Lower leg skin (tissue), 4 donors: ENCODE measurements around the gene DTL. TPM values are rescaled to one million over a fixed set of nuclear protein-coding genes. Genes with fewer than 3 reads are reported as not detected.

Experiments
- DNase-seq, 2 donors: peaks; one replicate each; pipeline ENCODE4 v3.0.0-alpha.2; 2019; ENCODE audit warnings: low spot score in 2 of 2
- H3K4me3 ChIP-seq: fragments of 200-600 bp; sonication (generic); 2 replicates; pipeline ENCODE4 v1.5.1; 2017; ENCODE audit warnings: mild to moderate bottlenecking, low read depth; ENCODE audit not compliant: poor library complexity, severe bottlenecking
- POLR2A ChIP-seq, 2 donors: fragments of 450-650 bp; IDR thresholded peaks; one replicate each; pipeline ENCODE4 v1.6.1; 2016 to 2017; ENCODE audit warnings: antibody characterized with exemption in 2 of 2, mild to moderate bottlenecking in 1 of 2, moderate library complexity in 1 of 2
- WGBS, 2 donors: methylation state at CpG; one replicate each; pipeline ENCODE4 v1.1.5; 2018; 5-methylcytosine and 5-hydroxymethylcytosine counted together
- intact Hi-C: fragments of 100-400 bp; cut with DNase I; formaldehyde crosslinking; loops from one replicate; pipeline ENCODE4 v1.15.0; 2023; ENCODE audit warnings: low total_unique reads
- total RNA-seq, 4 donors: library from RNA; depleted of rRNA; stranded (reverse); fragments of >200 nt; gene quantifications; one replicate each; pipeline ENCODE4 v1.1.0, GENCODE V29; 2016
- TF ChIP-seq, protein P1 (sequence below), 3 donors: fragments of 450-650 bp; IDR thresholded peaks; one replicate each; pipeline ENCODE4 v1.5.1; 2016; ENCODE audit warnings: antibody characterized with exemption in 3 of 3, mild to moderate bottlenecking in 3 of 3, moderate library complexity in 2 of 3

The DTL gene
- total RNA-seq, 4 donors from 2014 or later: 0.23 to 1.2 (median 0.90) TPM

GRCh38 chr1:212142883-212143530 is 107.5 kb downstream of the DTL start:
- 100% methylated on average over 2 of the region's 2 CpGs for WGBS, 2 donors
- TF ChIP-seq POLR2A (IDR thresholded peaks at IDR 0.05): no peak
- TF ChIP-seq, protein P1, sequence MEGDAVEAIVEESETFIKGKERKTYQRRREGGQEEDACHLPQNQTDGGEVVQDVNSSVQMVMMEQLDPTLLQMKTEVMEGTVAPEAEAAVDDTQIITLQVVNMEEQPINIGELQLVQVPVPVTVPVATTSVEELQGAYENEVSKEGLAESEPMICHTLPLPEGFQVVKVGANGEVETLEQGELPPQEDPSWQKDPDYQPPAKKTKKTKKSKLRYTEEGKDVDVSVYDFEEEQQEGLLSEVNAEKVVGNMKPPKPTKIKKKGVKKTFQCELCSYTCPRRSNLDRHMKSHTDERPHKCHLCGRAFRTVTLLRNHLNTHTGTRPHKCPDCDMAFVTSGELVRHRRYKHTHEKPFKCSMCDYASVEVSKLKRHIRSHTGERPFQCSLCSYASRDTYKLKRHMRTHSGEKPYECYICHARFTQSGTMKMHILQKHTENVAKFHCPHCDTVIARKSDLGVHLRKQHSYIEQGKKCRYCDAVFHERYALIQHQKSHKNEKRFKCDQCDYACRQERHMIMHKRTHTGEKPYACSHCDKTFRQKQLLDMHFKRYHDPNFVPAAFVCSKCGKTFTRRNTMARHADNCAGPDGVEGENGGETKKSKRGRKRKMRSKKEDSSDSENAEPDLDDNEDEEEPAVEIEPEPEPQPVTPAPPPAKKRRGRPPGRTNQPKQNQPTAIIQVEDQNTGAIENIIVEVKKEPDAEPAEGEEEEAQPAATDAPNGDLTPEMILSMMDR (IDR thresholded peaks at IDR 0.05): no peak
- DNase-seq: no peak
- intact Hi-C loops: no loop called here
- H3K4me3 ChIP-seq: no peak overlapping the region

GRCh38 chr1:212147581-212148033 is 112.1 kb downstream of the DTL start:
- no peak for DNase-seq
- intact Hi-C loops: no loop called here
- TF ChIP-seq, protein P1 (IDR thresholded peaks at IDR 0.05): no peak
- no peak for TF ChIP-seq POLR2A (IDR thresholded peaks at IDR 0.05)
- WGBS, 2 donors: 61 to 62% methylated on average over 7 of the region's 7 CpGs
- H3K4me3 ChIP-seq: no peak overlapping the region

GRCh38 chr1:212149566-212149965 is 114.0 kb downstream of the DTL start:
- H3K4me3 ChIP-seq: no peak overlapping the region
- DNase-seq: no peak
- TF ChIP-seq POLR2A (IDR thresholded peaks at IDR 0.05): no peak
- TF ChIP-seq, protein P1 (IDR thresholded peaks at IDR 0.05): no peak
- intact Hi-C loops: no loop called here
- 90 to 91% methylated on average over 4 of the region's 4 CpGs for WGBS, 2 donors

GRCh38 chr1:212152308-212152693 is 116.8 kb downstream of the DTL start:
- DNase-seq: no peak
- intact Hi-C loops: no loop called here
- WGBS, 2 donors: 65 to 69% methylated on average over 2 of the region's 2 CpGs
- no peak for TF ChIP-seq POLR2A (IDR thresholded peaks at IDR 0.05)
- TF ChIP-seq, protein P1 (IDR thresholded peaks at IDR 0.05): no peak
- H3K4me3 ChIP-seq: no peak overlapping the region

DNA sequence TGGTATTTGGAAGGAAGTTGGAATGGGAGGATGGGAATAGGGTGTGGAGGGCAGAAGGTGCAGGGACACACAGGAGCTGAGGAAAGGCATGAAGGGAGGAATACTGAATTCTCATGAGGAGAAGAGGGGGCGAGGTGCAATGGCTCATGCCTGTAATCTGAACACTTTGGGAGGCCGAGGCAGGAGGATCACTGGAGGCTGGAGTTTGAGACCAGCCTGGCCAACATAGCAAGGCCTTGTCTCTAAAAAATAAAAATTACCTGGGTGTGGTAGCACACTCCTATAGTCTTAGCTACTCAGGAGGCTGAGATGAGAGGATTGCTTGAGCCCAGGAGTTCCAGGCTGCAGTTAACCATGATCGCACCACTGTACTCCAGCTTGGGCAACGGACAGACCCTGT is 117.3 kb downstream of the DTL start:
- WGBS, 2 donors: 96 to 98% methylated on average over 4 of the region's 4 CpGs
- no peak for TF ChIP-seq POLR2A (IDR thresholded peaks at IDR 0.05)
- TF ChIP-seq, protein P1 (IDR thresholded peaks at IDR 0.05): no peak
- DNase-seq: no peak
- intact Hi-C loops: no loop called here
- no peak overlapping the region for H3K4me3 ChIP-seq

DNA sequence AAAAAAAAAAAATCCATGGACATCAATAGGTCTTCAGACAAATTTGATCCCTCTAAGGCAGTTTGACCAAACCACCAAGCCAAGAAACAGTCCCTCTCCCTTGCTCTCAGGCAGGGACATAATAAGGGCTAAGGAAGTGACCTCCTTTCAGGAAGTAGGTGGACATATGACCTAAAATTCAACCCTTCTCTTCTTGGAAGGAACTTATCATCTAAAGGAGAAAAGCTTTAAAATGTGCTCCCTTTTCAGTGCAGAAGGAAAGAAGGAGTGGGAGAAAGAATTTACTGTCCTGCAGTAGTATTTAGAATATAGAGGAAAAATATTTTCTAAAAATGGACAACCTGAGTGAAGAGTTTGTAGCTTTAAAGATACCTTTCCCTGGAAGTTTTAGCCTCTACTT is 118.1 kb downstream of the DTL start:
- no peak for DNase-seq
- intact Hi-C loops: no loop called here
- no peak overlapping the region for H3K4me3 ChIP-seq
- TF ChIP-seq, protein P1 (IDR thresholded peaks at IDR 0.05): no peak
- no peak for TF ChIP-seq POLR2A (IDR thresholded peaks at IDR 0.05)
